ENCODE results near the gene CDC16.
"Not testable (repeated sequence)": the region's sequence is repeated elsewhere in the genome, so short reads cannot be mapped to it uniquely, and the experiment has no call there.

Gene CDC16

GRCh38 chr13:114228176-114228575, 6.5 kb upstream of the CDC16 start:
- no peak for DNase-seq

- no peak for DNase-seq
These were observed 5.2 kb upstream of the CDC16 start for GRCh38 chr13:114229506-114229905.

- DNase-seq = no peak
These were observed 4.6 kb upstream of the CDC16 start for GRCh38 chr13:114230117-114230516.

- DNase-seq = no peak
These were observed 4.1 kb upstream of the CDC16 start for GRCh38 chr13:114230575-114230974.

GRCh38 chr13:114231886-114232285, 2.8 kb upstream of the CDC16 start:
- DNase-seq = no peak

GRCh38 chr13:114234266-114234644, 442 bp upstream of the CDC16 start:
- no peak for DNase-seq

- no peak for DNase-seq
These were observed 1.0 kb downstream of the CDC16 start for GRCh38 chr13:114235697-114236096.

GRCh38 chr13:114236227-114236626, 1.5 kb downstream of the CDC16 start:
- DNase-seq = no peak

- DNase-seq = no peak
These were observed 2.9 kb downstream of the CDC16 start for GRCh38 chr13:114237415-114238112.

- no peak for DNase-seq
These were observed 7.2 kb downstream of the CDC16 start for GRCh38 chr13:114241918-114242317.

GRCh38 chr13:114243971-114244370, 9.3 kb downstream of the CDC16 start:
- no peak for DNase-seq

- no peak for DNase-seq
These were observed 9.9 kb downstream of the CDC16 start for GRCh38 chr13:114244637-114245036.

- DNase-seq = no peak
These were observed 13.3 kb downstream of the CDC16 start for GRCh38 chr13:114248011-114248410.

GRCh38 chr13:114249077-114249476, 14.4 kb downstream of the CDC16 start:
- no peak for DNase-seq

- not testable (repeated sequence) for DNase-seq
These were observed 17.1 kb downstream of the CDC16 start for GRCh38 chr13:114251639-114252440.

GRCh38 chr13:114256547-114256946, 21.9 kb downstream of the CDC16 start:
- DNase-seq = no peak

- DNase-seq = no peak
These were observed 22.3 kb downstream of the CDC16 start for GRCh38 chr13:114257014-114257413.

GRCh38 chr13:114258589-114258988, 23.9 kb downstream of the CDC16 start:
- no peak for DNase-seq

- DNase-seq = no peak
These were observed 24.7 kb downstream of the CDC16 start for GRCh38 chr13:114259374-114259773.

- DNase-seq = no peak
These were observed 25.3 kb downstream of the CDC16 start for GRCh38 chr13:114259974-114260373.

GRCh38 chr13:114260814-114261213, 26.1 kb downstream of the CDC16 start:
- DNase-seq = no peak

GRCh38 chr13:114261328-114261965, 26.8 kb downstream of the CDC16 start:
- no peak for DNase-seq

- no peak for DNase-seq
These were observed 28.9 kb downstream of the CDC16 start for GRCh38 chr13:114263578-114263977.

- DNase-seq = not testable (repeated sequence)
These were observed 29.6 kb downstream of the CDC16 start for GRCh38 chr13:114264313-114264712.

Measured in right forelimb (tissue), 1 donor.